ENCODE results near the gene PRR30.

Gene PRR30

DNA sequence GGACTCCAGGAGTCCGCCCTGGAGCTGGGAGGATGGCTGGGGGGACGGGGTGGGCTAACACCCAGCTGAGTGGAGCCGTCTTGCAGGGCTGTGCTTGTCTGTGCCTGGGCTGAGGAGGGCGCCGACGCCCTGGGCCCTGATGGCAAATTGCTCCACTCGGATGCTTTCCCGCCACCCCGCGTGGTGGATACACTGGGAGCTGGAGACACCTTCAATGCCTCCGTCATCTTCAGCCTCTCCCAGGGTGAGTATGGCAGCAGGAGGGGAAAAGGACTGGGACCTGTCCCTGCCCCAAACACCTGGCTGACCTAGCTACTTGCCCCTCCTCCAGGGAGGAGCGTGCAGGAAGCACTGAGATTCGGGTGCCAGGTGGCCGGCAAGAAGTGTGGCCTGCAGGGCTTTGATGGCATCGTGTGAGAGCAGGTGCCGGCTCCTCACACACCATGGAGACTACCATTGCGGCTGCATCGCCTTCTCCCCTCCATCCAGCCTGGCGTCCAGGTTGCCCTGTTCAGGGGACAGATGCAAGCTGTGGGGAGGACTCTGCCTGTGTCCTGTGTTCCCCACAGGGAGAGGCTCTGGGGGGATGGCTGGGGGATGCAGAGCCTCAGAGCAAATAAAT lies 39.8 kb downstream of the PRR30 start:
- ChIA-PET CTCF (interaction anchor here (0.6 to 8.2 kb wide), 18 partner anchors 8 to 223 kb away, joined by 3 to 97 read pairs (median 4); partner anchors contain the start of genes ABHD1 and PREB), POLR2A (no interaction called here)
- H3K9me3 ChIP-seq (ENCODE audit: control extremely low read depth in 1 of 5, control insufficient read depth in 4 of 5, insufficient read depth in 2 of 5, low read depth in 1 of 5, low read length in 4 of 5) = no peaks in the 10 kb centered on the region
- H3K36me3 ChIP-seq (ENCODE audit: control insufficient read depth in 4 of 4, insufficient read depth in 4 of 4, low read length in 3 of 4) = peaks cover 0 to 8% (median 3%) of the 10 kb centered on the region in 4 experiments
- DNase-seq = no peak
- no peaks in the 10 kb centered on the region for H3K27me3 ChIP-seq (replicated peaks in 2 of 5; ENCODE audit: control insufficient read depth in 4 of 5, insufficient read depth in 5 of 5, low read length in 4 of 5)
- H3K4me3 ChIP-seq (ENCODE audit: control insufficient read depth in 1 of 7, extremely low read depth in 1 of 7, insufficient read depth in 4 of 7, low read depth in 2 of 7, low read length in 6 of 7) = no peak overlapping the region
- H3K4me1 ChIP-seq (ENCODE audit: control extremely low read depth in 1 of 4, control insufficient read depth in 4 of 4, insufficient read depth in 4 of 4, low read length in 3 of 4) = peaks cover 0 to 12% (median 10%) of the 10 kb centered on the region in 4 experiments
- 97% methylated on average over 14 of the region's 19 CpGs for WGBS (ENCODE audit: insufficient coverage)
- H3K27ac ChIP-seq (ENCODE audit: insufficient read depth in 1 of 2, low read depth in 1 of 2, low read length in 2 of 2, poor library complexity in 1 of 2, severe bottlenecking in 2 of 2) = no peak overlapping the region

DNA sequence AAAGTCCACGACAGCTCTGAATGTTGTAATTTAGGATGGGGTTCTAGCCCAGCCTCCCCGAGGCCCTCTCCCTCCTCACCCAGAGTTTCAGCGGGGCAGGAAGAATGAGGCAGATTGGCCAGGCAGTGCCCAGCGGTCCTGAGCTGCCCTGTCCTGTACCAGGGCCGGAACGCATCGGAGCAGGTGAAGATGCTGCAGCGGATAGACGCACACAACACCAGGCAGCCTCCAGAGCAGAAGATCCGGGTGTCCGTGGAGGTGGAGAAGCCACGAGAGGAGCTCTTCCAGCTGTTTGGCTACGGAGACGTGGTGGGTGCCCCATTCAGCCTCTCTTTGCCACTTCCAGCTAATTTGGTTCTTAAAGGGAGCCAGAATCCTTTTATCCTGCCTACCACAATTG lies 41.9 kb downstream of the PRR30 start:
- WGBS (ENCODE audit: insufficient coverage) = 99% methylated on average over 11 of the region's 14 CpGs
- Histone ChIP-seq H3K4me3 (ENCODE audit: control insufficient read depth in 1 of 7, extremely low read depth in 1 of 7, insufficient read depth in 4 of 7, low read depth in 2 of 7, low read length in 6 of 7) (no peak overlapping the region), H3K4me1 (ENCODE audit: control extremely low read depth in 1 of 4, control insufficient read depth in 4 of 4, insufficient read depth in 4 of 4, low read length in 3 of 4) (peaks cover 0 to 12% (median 10%) of the 10 kb centered on the region in 4 experiments), H3K9me3 (ENCODE audit: control extremely low read depth in 1 of 5, control insufficient read depth in 4 of 5, insufficient read depth in 2 of 5, low read depth in 1 of 5, low read length in 4 of 5) (no peaks in the 10 kb centered on the region), H3K36me3 (ENCODE audit: control insufficient read depth in 4 of 4, insufficient read depth in 4 of 4, low read length in 3 of 4) (peaks cover 0 to 6% (median 3%) of the 10 kb centered on the region in 4 experiments), H3K27me3 (replicated peaks in 2 of 5; ENCODE audit: control insufficient read depth in 4 of 5, insufficient read depth in 5 of 5, low read length in 4 of 5) (no peaks in the 10 kb centered on the region), H3K27ac (ENCODE audit: insufficient read depth in 1 of 2, low read depth in 1 of 2, low read length in 2 of 2, poor library complexity in 1 of 2, severe bottlenecking in 2 of 2) (no peak overlapping the region)
- no peak for DNase-seq
- ChIA-PET CTCF (interaction anchor here (0.8 to 8.2 kb wide), 17 partner anchors 9 to 206 kb away, joined by 3 to 97 read pairs (median 4); partner anchors contain the start of genes KHK, PREB and TCF23), POLR2A (interaction anchor here (0.6 to 1.1 kb wide), 2 partner anchors 29 to 95 kb away, joined by 3 read pairs; no protein-coding TSS in a partner anchor)

DNA sequence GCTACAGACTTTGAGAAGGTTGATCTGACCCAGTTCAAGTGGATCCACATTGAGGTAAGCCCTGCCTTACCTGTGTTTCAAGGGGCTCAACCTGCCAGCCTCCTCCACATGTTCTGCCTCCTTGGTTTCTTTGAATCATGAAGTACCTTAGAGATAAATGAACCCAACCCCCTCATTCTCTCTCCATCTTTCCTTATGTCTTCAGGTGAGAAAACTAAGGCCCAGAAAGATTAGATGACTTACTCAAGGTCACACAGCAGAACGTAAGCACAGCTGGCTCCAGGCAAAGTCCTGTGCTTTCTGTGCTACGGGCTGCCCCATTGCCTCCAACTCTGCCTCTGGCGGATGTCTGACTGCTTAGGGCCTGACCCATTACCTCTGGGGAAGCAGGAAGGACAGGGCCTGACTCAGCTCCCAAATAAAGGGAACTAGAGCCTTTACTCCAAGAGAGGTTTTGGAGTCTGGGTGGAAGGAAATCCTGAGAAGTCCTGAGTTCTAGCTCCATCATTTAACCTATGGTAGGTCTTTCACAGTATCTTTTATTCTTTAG lies 42.4 kb downstream of the PRR30 start:
- H3K4me1 ChIP-seq (ENCODE audit: control extremely low read depth in 1 of 4, control insufficient read depth in 4 of 4, insufficient read depth in 4 of 4, low read length in 3 of 4) = peaks cover 0 to 12% (median 10%) of the 10 kb centered on the region in 4 experiments
- no peak overlapping the region for H3K4me3 ChIP-seq (ENCODE audit: control insufficient read depth in 1 of 7, extremely low read depth in 1 of 7, insufficient read depth in 4 of 7, low read depth in 2 of 7, low read length in 6 of 7)
- H3K27me3 ChIP-seq (replicated peaks in 2 of 5; ENCODE audit: control insufficient read depth in 4 of 5, insufficient read depth in 5 of 5, low read length in 4 of 5) = no peaks in the 10 kb centered on the region
- DNase-seq = no peak
- H3K9me3 ChIP-seq (ENCODE audit: control extremely low read depth in 1 of 5, control insufficient read depth in 4 of 5, insufficient read depth in 2 of 5, low read depth in 1 of 5, low read length in 4 of 5) = no peaks in the 10 kb centered on the region
- no CpG with 5 or more reads among the region's 3 CpGs for WGBS (ENCODE audit: insufficient coverage)
- ChIA-PET POLR2A (interaction anchor here (0.6 to 1.1 kb wide), 2 partner anchors 29 to 95 kb away, joined by 3 read pairs; no protein-coding TSS in a partner anchor), CTCF (interaction anchor here (0.8 to 8.2 kb wide), 21 partner anchors 9 to 207 kb away, joined by 3 to 97 read pairs (median 4); partner anchors contain the start of genes KHK, PREB and TCF23)
- H3K27ac ChIP-seq (ENCODE audit: insufficient read depth in 1 of 2, low read depth in 1 of 2, low read length in 2 of 2, poor library complexity in 1 of 2, severe bottlenecking in 2 of 2) = no peak overlapping the region
- peaks cover 0 to 6% (median 1%) of the 10 kb centered on the region in 4 experiments for H3K36me3 ChIP-seq (ENCODE audit: control insufficient read depth in 4 of 4, insufficient read depth in 4 of 4, low read length in 3 of 4)

DNA sequence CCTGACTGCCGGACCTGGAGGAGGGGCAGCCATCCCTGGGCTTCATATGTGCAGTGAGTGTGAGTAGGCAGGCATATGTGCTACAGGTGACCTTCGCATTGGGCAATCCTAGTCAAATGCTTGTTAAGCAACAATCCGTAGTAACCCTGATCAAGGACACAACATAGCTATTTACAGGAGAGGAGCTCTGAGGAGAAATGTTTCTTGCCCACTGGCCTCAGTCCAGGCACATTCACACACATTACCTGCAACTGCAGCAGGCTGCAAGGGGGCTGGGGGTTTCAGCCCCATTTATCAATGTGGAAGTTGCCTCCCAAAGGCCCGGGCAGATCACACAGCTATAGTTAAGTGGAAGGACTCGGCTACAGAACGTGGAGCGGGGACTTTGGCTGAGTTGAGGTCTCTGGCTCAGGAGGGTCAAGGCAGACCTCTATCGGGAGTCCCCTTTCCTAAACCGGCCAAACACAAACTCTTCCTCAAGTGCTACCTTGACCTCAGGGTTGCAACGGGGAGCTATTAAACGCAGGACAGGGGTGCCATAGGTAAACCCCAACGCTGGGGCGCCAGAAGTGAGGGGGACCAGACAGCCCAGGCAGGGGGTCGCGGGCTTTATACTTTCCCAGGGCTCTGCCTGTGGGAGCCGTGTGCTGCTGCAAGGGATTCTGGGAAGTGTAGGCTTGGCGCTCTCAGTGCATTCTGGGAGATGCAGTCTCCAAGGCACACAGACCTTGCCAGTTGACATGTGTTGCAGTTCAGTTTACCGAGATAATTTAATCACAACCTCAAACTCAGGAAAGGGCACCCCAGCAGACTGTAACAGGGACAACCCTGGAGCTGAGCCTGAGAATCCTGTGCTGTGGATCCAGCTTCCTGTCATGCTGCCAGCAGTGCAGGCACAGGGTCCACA lies 43.2 kb downstream of the PRR30 start:
- H3K27ac ChIP-seq (ENCODE audit: insufficient read depth in 1 of 2, low read depth in 1 of 2, low read length in 2 of 2, poor library complexity in 1 of 2, severe bottlenecking in 2 of 2) = peak overlapping the region in 1 of 2 experiments; percentile 11
- WGBS (ENCODE audit: insufficient coverage) = 27% methylated on average over 15 of the region's 18 CpGs
- H3K9me3 ChIP-seq (ENCODE audit: control extremely low read depth in 1 of 5, control insufficient read depth in 4 of 5, insufficient read depth in 2 of 5, low read depth in 1 of 5, low read length in 4 of 5) = no peaks in the 10 kb centered on the region
- peaks cover 0 to 12% (median 10%) of the 10 kb centered on the region in 4 experiments for H3K4me1 ChIP-seq (ENCODE audit: control extremely low read depth in 1 of 4, control insufficient read depth in 4 of 4, insufficient read depth in 4 of 4, low read length in 3 of 4)
- ChIA-PET POLR2A (no interaction called here), CTCF (interaction anchor here (0.7 to 8.2 kb wide), 12 partner anchors 8 to 97 kb away, joined by 3 to 97 read pairs (median 4); partner anchors contain the start of genes KHK and TCF23)
- peak in 2 of 3 donors; percentile 66 to 68 for DNase-seq
- H3K36me3 ChIP-seq (ENCODE audit: control insufficient read depth in 4 of 4, insufficient read depth in 4 of 4, low read length in 3 of 4) = peaks cover 0 to 5% (median 0%) of the 10 kb centered on the region in 4 experiments
- H3K4me3 ChIP-seq (ENCODE audit: control insufficient read depth in 1 of 7, extremely low read depth in 1 of 7, insufficient read depth in 4 of 7, low read depth in 2 of 7, low read length in 6 of 7) = peak overlapping the region in 5 of 7 experiments; percentile 35 to 77 (median 57)
- no peaks in the 10 kb centered on the region for H3K27me3 ChIP-seq (replicated peaks in 2 of 5; ENCODE audit: control insufficient read depth in 4 of 5, insufficient read depth in 5 of 5, low read length in 4 of 5)

DNA sequence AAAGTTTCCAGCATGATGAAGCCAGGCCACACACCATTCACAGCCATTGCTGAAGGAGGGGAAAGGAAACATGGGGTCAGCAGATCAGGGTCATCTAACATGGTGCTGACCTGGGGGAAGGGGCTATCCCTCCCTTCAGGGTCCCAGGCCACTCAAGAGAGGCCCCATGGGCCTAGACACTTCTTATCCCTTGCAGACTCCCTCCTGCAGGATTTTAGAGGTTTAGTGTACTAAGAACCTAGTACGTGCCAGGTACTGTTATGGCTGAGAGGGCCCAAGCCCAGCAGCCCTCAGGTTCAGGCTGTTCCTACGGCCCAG lies 43.8 kb downstream of the PRR30 start:
- Histone ChIP-seq H3K9me3 (ENCODE audit: control extremely low read depth in 1 of 5, control insufficient read depth in 4 of 5, insufficient read depth in 2 of 5, low read depth in 1 of 5, low read length in 4 of 5) (no peaks in the 10 kb centered on the region), H3K27ac (ENCODE audit: insufficient read depth in 1 of 2, low read depth in 1 of 2, low read length in 2 of 2, poor library complexity in 1 of 2, severe bottlenecking in 2 of 2) (no peak overlapping the region), H3K27me3 (replicated peaks in 2 of 5; ENCODE audit: control insufficient read depth in 4 of 5, insufficient read depth in 5 of 5, low read length in 4 of 5) (no peaks in the 10 kb centered on the region), H3K36me3 (ENCODE audit: control insufficient read depth in 4 of 4, insufficient read depth in 4 of 4, low read length in 3 of 4) (peaks cover 0 to 3% (median 0%) of the 10 kb centered on the region in 4 experiments), H3K4me1 (ENCODE audit: control extremely low read depth in 1 of 4, control insufficient read depth in 4 of 4, insufficient read depth in 4 of 4, low read length in 3 of 4) (peaks cover 0 to 12% (median 10%) of the 10 kb centered on the region in 4 experiments), H3K4me3 (ENCODE audit: control insufficient read depth in 1 of 7, extremely low read depth in 1 of 7, insufficient read depth in 4 of 7, low read depth in 2 of 7, low read length in 6 of 7) (peak overlapping the region in 1 of 7 experiments; percentile 5)
- POLR2A ChIA-PET = no interaction called here
- CTCF ChIA-PET = interaction anchor here (1.2 to 8.2 kb wide), 3 partner anchors 71 to 97 kb away, joined by 3 to 97 read pairs (median 5); no protein-coding TSS in a partner anchor
- DNase-seq = no peak
- 92% methylated on average over 2 of the region's 2 CpGs for WGBS (ENCODE audit: insufficient coverage)

DNA sequence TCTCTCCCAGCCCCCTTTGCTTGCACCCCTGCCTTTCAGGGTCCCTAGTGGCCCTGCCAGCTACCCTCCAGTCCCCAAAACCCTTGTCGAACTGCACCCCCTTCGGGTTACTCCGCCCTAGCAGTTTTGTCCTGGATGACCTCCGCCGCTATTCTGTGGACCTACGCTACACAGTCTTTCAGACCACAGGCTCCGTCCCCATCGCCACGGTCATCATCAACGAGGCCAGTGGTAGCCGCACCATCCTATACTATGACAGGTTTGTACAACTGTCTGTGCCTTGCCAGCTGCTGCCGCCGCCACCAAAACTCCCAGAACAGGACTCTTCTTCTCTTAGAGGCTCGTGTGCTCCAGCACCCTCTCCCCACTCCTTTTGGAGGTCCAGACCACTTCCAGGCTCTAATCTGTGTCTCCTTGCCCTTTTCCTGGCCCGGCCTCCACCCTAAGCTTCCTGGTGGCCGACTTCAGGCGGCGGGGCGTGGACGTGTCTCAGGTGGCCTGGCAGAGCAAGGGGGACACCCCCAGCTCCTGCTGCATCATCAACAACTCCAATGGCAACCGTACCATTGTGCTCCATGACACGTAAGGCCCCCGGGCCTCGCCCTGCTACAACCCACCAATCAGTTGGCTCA lies 44.7 kb downstream of the PRR30 start:
- Histone ChIP-seq H3K4me3 (ENCODE audit: control insufficient read depth in 1 of 7, extremely low read depth in 1 of 7, insufficient read depth in 4 of 7, low read depth in 2 of 7, low read length in 6 of 7) (no peak overlapping the region), H3K27ac (ENCODE audit: insufficient read depth in 1 of 2, low read depth in 1 of 2, low read length in 2 of 2, poor library complexity in 1 of 2, severe bottlenecking in 2 of 2) (no peak overlapping the region), H3K4me1 (ENCODE audit: control extremely low read depth in 1 of 4, control insufficient read depth in 4 of 4, insufficient read depth in 4 of 4, low read length in 3 of 4) (peaks cover 0 to 12% (median 10%) of the 10 kb centered on the region in 4 experiments), H3K27me3 (replicated peaks in 2 of 5; ENCODE audit: control insufficient read depth in 4 of 5, insufficient read depth in 5 of 5, low read length in 4 of 5) (no peaks in the 10 kb centered on the region), H3K36me3 (ENCODE audit: control insufficient read depth in 4 of 4, insufficient read depth in 4 of 4, low read length in 3 of 4) (peaks cover 0 to under 1% (median 0%) of the 10 kb centered on the region in 4 experiments), H3K9me3 (ENCODE audit: control extremely low read depth in 1 of 5, control insufficient read depth in 4 of 5, insufficient read depth in 2 of 5, low read depth in 1 of 5, low read length in 4 of 5) (no peaks in the 10 kb centered on the region)
- ChIA-PET CTCF (interaction anchor here (0.8 to 2.0 kb wide), 9 partner anchors 9 to 125 kb away, joined by 3 to 8 read pairs (median 4); partner anchors contain the start of gene ABHD1), POLR2A (no interaction called here)
- WGBS (ENCODE audit: insufficient coverage) = 99% methylated on average over 22 of the region's 24 CpGs
- DNase-seq = no peak
